Ectodermal cell (in vitro differentiated cells): ENCODE measurements around the gene ECM2.

ENCODE experiments used
- H3K27ac ChIP-seq: 2 replicates; pipeline ENCODE4 v1.7.0; 2013; ENCODE audit warnings: mild to moderate bottlenecking, low read depth, low read length; ENCODE audit not compliant: insufficient read depth, poor library complexity, severe bottlenecking
- H3K27me3 ChIP-seq: 2 replicates; pipeline ENCODE4 v1.7.0; 2013; ENCODE audit warnings: mild to moderate bottlenecking, low read length; ENCODE audit not compliant: insufficient read depth, control insufficient read depth, poor library complexity, severe bottlenecking
- H3K36me3 ChIP-seq: one replicate; pipeline ENCODE4 v1.7.0; 2013; ENCODE audit warnings: low read length; ENCODE audit not compliant: control insufficient read depth, insufficient read depth
- H3K4me1 ChIP-seq: one replicate; pipeline ENCODE4 v1.7.0; 2013; ENCODE audit warnings: low read length; ENCODE audit not compliant: control insufficient read depth, insufficient read depth
- H3K4me3 ChIP-seq: 2 replicates; pipeline ENCODE4 v1.7.0; 2013; ENCODE audit warnings: low read depth, low read length, control low read depth; ENCODE audit not compliant: insufficient read depth
- H3K9me3 ChIP-seq: 2 replicates; pipeline ENCODE4 v1.7.0; 2013; ENCODE audit warnings: mild to moderate bottlenecking, low read length, moderate library complexity; ENCODE audit not compliant: control insufficient read depth
- WGBS, 2 experiments: methylation state at CpG; one replicate each; pipeline ENCODE4 v1.1.7; 2013; ENCODE audit warnings: missing lambda C conversion rate in 2 of 2; 5-methylcytosine and 5-hydroxymethylcytosine counted together

ECM2 gene

GRCh38 chr9:92514635-92515034 is 21.2 kb downstream of the ECM2 start:
- peaks cover 4% of the 10 kb centered on the region for H3K4me1 ChIP-seq
- H3K27ac ChIP-seq: no peak overlapping the region
- WGBS, 2 experiments: 94% methylated on average over 10 of the region's 10 CpGs
- H3K27me3 ChIP-seq: no peaks in the 10 kb centered on the region
- no peaks in the 10 kb centered on the region for H3K9me3 ChIP-seq
- H3K36me3 ChIP-seq: no peaks in the 10 kb centered on the region
- H3K4me3 ChIP-seq: no peak overlapping the region

GRCh38 chr9:92513349-92513748 is 22.4 kb downstream of the ECM2 start:
- no peaks in the 10 kb centered on the region for H3K9me3 ChIP-seq
- no peak overlapping the region for H3K4me3 ChIP-seq
- H3K27me3 ChIP-seq: no peaks in the 10 kb centered on the region
- H3K36me3 ChIP-seq: no peaks in the 10 kb centered on the region
- H3K27ac ChIP-seq: no peak overlapping the region
- H3K4me1 ChIP-seq: peaks cover 4% of the 10 kb centered on the region
- 83 to 91% methylated on average over 3 of the region's 3 CpGs for WGBS, 2 experiments

DNA sequence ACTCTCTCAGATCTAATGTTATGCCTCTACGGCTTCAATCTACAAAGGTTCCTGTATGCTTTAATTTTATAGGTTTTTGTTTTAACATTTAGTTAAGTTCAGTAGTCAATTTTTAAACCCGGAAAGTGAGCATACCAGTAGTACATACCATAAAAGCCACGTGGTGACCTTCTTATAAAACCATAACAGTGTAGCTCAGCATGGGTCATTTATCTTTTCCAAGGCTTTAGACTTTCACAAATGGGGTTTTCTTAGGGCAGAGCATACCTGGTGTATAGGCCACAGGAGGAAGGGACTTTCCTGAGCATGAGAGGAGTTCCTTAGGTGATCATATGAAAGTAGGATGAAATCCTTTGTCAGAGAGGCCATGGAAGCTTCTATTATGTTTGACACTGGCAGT is 23.2 kb downstream of the ECM2 start:
- Histone ChIP-seq H3K27ac (no peak overlapping the region), H3K9me3 (no peaks in the 10 kb centered on the region), H3K4me3 (no peak overlapping the region), H3K27me3 (no peaks in the 10 kb centered on the region), H3K4me1 (peaks cover 4% of the 10 kb centered on the region), H3K36me3 (no peaks in the 10 kb centered on the region)
- 41 to 59% methylated on average over 2 to 3 of the region's 3 CpGs for WGBS, 2 experiments

DNA sequence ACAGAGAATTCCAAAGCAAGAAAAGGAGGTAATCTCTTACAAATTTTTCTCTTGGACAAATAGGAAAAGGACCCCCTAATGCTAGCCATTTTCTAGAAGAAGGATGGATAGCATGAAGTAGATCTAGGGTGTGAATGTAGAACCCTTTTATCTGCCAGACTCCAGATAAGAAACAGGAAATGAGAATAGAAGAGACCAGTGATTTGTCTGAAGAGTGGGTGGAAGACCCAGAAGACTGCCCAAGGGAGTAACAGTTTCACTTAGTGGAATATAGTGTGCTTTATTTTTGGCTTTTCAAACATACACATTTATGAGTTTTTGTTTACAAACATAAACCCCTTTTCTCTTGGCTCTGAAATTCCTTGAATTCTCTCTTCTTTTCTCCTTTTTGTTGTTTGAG is 25.0 kb downstream of the ECM2 start:
- no peaks in the 10 kb centered on the region for H3K36me3 ChIP-seq
- H3K27ac ChIP-seq: no peak overlapping the region
- no peak overlapping the region for H3K4me3 ChIP-seq
- no peaks in the 10 kb centered on the region for H3K27me3 ChIP-seq
- no peaks in the 10 kb centered on the region for H3K9me3 ChIP-seq
- no peaks in the 10 kb centered on the region for H3K4me1 ChIP-seq

DNA sequence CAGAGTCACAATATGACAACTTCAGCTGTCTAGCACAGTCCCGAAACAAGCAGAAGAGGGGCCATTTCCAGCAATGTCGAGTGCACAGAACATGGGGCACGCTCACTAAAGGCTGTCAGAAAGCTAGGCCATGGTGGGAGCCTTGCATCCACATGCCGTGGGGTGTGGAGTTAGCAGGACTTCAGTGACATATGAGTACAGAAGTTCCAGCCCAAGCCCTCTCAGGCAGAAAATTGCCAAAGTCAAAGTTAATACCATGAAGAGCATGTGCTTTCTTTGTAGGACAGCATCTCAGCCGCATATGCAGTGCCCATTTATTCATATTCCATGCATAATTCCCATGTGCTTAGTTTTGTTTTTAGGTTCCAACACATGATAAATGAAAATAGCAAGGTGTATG is 26.7 kb downstream of the ECM2 start:
- 94 to 95% methylated on average over 4 to 5 of the region's 5 CpGs for WGBS, 2 experiments
- Histone ChIP-seq H3K9me3 (no peaks in the 10 kb centered on the region), H3K27ac (no peak overlapping the region), H3K4me1 (no peaks in the 10 kb centered on the region), H3K4me3 (no peak overlapping the region), H3K36me3 (no peaks in the 10 kb centered on the region), H3K27me3 (no peaks in the 10 kb centered on the region)

DNA sequence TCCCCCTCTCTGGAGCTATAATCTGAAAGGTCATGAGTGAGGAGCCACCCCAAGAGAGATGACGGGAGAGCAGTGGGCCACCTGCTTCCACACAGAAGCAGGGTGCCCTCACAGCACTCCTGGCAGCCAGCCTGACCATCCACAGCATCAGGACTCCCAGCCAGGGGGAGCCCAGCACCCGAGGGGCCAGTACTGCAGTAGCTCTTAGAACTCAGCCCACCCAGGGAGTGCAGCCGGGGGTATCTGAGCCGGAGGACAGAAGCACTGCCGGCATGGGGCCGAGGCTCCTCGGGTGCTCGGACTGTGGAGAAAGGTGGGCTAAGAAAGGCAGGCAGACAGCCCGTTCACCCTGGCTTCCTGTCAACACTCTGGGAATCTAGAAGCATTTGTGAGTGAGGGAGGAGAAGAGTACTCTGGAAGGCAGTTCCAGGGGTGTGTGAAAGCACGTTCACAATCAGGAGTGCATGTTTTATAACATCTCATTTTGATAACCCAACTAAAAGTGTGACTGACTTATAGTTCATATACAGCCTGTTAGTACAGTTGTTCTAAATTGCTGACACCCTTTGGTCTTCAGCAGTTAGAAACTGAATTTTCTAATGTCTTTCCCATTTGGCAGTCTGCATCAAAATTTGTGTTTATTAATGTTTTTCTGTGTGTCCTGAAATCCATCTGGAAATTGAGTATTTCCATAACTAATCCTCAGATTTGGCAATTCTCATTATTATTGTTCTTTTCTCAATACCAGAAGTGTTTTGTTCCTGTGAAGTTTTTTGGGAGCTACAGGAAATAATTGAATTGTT is 27.6 kb downstream of the ECM2 start:
- no peaks in the 10 kb centered on the region for H3K9me3 ChIP-seq
- 76 to 77% methylated on average over 10 of the region's 10 CpGs for WGBS, 2 experiments
- no peak overlapping the region for H3K4me3 ChIP-seq
- H3K27me3 ChIP-seq: no peaks in the 10 kb centered on the region
- no peaks in the 10 kb centered on the region for H3K36me3 ChIP-seq
- H3K27ac ChIP-seq: no peak overlapping the region
- no peaks in the 10 kb centered on the region for H3K4me1 ChIP-seq

GRCh38 chr9:92507496-92507895 is 28.3 kb downstream of the ECM2 start:
- WGBS, 2 experiments: 85 to 87% methylated on average over 4 of the region's 4 CpGs
- Histone ChIP-seq H3K27me3 (no peaks in the 10 kb centered on the region), H3K9me3 (no peaks in the 10 kb centered on the region), H3K36me3 (no peaks in the 10 kb centered on the region), H3K27ac (no peak overlapping the region), H3K4me1 (no peaks in the 10 kb centered on the region), H3K4me3 (no peak overlapping the region)

DNA sequence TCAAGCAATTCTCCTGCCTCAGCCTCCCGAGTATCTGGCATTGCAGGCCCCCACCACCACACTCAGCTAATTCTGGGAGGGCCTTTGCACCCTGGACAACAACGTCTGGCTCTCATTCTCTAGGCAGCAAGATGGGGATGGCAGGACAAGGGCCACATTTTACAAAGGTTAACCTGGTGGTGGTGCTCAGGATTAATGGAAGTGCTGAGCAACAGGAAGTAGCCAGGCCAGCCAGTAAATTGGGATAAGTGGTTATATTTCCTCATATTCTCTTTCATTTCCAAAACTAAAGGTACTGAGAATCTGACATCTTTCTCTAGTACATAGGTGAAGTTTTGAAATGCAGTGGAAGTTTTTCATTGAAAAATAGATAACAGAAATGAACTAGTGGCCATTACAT is 28.8 kb downstream of the ECM2 start:
- Histone ChIP-seq H3K27me3 (no peaks in the 10 kb centered on the region), H3K4me3 (no peak overlapping the region), H3K27ac (no peak overlapping the region), H3K9me3 (no peaks in the 10 kb centered on the region), H3K4me1 (no peaks in the 10 kb centered on the region), H3K36me3 (no peaks in the 10 kb centered on the region)
- WGBS, 2 experiments: 89 to 91% methylated on average over 2 of the region's 2 CpGs

- Histone ChIP-seq H3K9me3 (no peaks in the 10 kb centered on the region), H3K4me1 (no peaks in the 10 kb centered on the region), H3K4me3 (no peak overlapping the region), H3K27me3 (no peaks in the 10 kb centered on the region), H3K36me3 (no peaks in the 10 kb centered on the region), H3K27ac (no peak overlapping the region)
- 91 to 95% methylated on average over 3 of the region's 3 CpGs for WGBS, 2 experiments
These were observed 29.5 kb downstream of the ECM2 start for GRCh38 chr9:92506184-92506857.

- Histone ChIP-seq H3K4me1 (no peaks in the 10 kb centered on the region), H3K27ac (no peak overlapping the region), H3K27me3 (no peaks in the 10 kb centered on the region), H3K36me3 (no peaks in the 10 kb centered on the region), H3K9me3 (no peaks in the 10 kb centered on the region), H3K4me3 (no peak overlapping the region)
- WGBS, 2 experiments: 93 to 97% methylated on average over 2 of the region's 2 CpGs
These were observed 30.9 kb downstream of the ECM2 start for GRCh38 chr9:92504881-92505280.
